ENCODE results near the gene PDE4D.

GRCh38 chr5:59661954-59662615 lies 231.4 kb downstream of the PDE4D start:
- TF ChIP-seq POLR2AphosphoS5 (IDR thresholded peaks at IDR 0.05; ENCODE audit: low read depth, low read length): no peak
- TF ChIP-seq POLR2A (IDR thresholded peaks at IDR 0.05; ENCODE audit: low read depth, low read length): no peak
- no peak for TF ChIP-seq SPI1 (IDR thresholded peaks at IDR 0.05; ENCODE audit: low read depth, low read length)
